Pancreas (tissue), 10 donors: ENCODE data around the gene AMN. TPM values are rescaled to one million over a fixed set of nuclear protein-coding genes. Genes with fewer than 3 reads are reported as not detected.

Source experiments
- ATAC-seq, 4 donors: fragments of 200-7000 bp; cut with Tn5 transposase; one replicate each; pipeline versions ENCODE4 v1.8.0 to v1.9.1; 2020; ENCODE audit warnings: mild to moderate bottlenecking in 4 of 4, moderate library complexity in 4 of 4
- DNase-seq, 6 donors: peaks; one replicate each; pipeline ENCODE4 v3.0.0-alpha.2; 2020
- FAIRE-seq: peaks from 2 replicates; lab custom pipeline; 2012; peaks lifted over from hg19 to GRCh38; lab: Jason Lieb, UNC
- H3K27ac ChIP-seq, 4 donors: fragments of 200-600 bp; sonication (generic); 1 replicate in 3 of 4; 2 replicates in 1 of 4; pipeline versions ENCODE4 v1.5.0 to v1.8.0; 2020
- H3K27me3 ChIP-seq, 4 donors: fragments of 200-600 bp; one replicate each; pipeline ENCODE4 v1.8.0; 2021
- H3K36me3 ChIP-seq, 3 donors: fragments of 200-600 bp; sonication (generic) in 1 of 3; one replicate each; pipeline versions ENCODE4 v1.5.0 to v1.8.0; 2020 to 2021
- H3K4me1 ChIP-seq, 3 donors: fragments of 200-600 bp; one replicate each; pipeline ENCODE4 v1.8.0; 2021
- H3K4me3 ChIP-seq, 4 donors: fragments of 200-600 bp; sonication (generic) in 2 of 4; one replicate each; pipeline versions ENCODE4 v1.5.0 to v1.8.0; 2020 to 2021
- H3K9me3 ChIP-seq, 4 donors: fragments of 200-600 bp; one replicate each; pipeline ENCODE4 v1.8.0; 2021
- WGBS, 2 donors: extraction: QIAGEN DNeasy Blood & Tissue Kit; methylation state at CpG; one replicate each; pipeline ENCODE4 v1.1.7; 2013; 5-methylcytosine and 5-hydroxymethylcytosine counted together
- intact Hi-C, 3 donors: fragments of 100-400 bp; cut with DNase I; formaldehyde crosslinking; loops; one replicate each; pipeline versions ENCODE4 v1.11.1 to v1.14.2; 2022
- polyA plus RNA-seq, 2 donors: library from polyadenylated mRNA; stranded (reverse); fragments of 200-250 nt; gene quantifications; one replicate each; pipeline ENCODE4 v1.2.3, GENCODE V29; 2013
- total RNA-seq, 6 donors: library from RNA; stranded (reverse); fragmentation: NEBNext Ultra II Directional in 4 of 6; extraction: Animal tissue kit (Norgen Biotek cat#: 25700) in 4 of 6; gene quantifications; one replicate each; pipeline versions ENCODE4 v1.2.1 to v1.2.4, GENCODE V29; 2021 to 2023
- TF ChIP-seq, protein P1 (sequence below), 4 donors: fragments of 200-600 bp; sonication (generic) in 3 of 4; IDR thresholded peaks; one replicate each; pipeline versions ENCODE4 v1.5.0 to v1.8.0; 2021; ENCODE audit warnings: antibody characterized with exemption in 4 of 4
- donor health status: healthy with polysubstance abuse.
- donor health status: DM: no; HTN: no; CAD: no; lungs with moderate emphysema.
- donor health status: DM: no; HTN: no; CAD: no.
- donor health status: control.
- donor health status: control.
- donor health status: Bipolar disorder and iron deficiency.
- donor health status: DM: yes; HTN: yes; CAD: no.
- donor health status: DM: no; HTN: no; CAD: no.
- donor health status: DM: no; HTN: no; CAD: no.
- donor health status: DM: yes; HTN: yes; CAD: no.

AMN gene
- total and polyA plus RNA-seq, 8 donors: 1.0 to 4.3 (median 1.5) TPM

DNA sequence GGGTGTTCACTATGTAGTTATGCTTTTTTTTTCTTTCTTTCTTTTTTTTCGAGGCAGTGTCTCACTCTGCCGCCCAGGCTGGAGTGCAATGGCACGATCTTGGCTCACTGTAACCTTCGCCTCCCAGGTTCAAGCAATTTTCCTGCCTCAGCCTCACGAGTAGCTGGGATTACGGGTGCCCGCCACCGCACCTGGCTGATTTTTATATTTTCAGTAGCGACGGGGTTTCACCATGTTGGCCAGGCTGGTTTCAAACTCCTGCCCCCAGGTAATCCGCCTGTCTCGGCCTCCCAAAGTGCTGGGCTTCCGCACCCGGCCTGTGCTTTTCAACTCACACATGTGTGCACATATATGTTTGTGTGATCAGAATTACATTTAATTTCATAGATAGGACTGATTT, 38.9 kb upstream of the AMN start:
- H3K4me1 ChIP-seq: no peaks in the 10 kb centered on the region
- H3K27me3 ChIP-seq: no peaks in the 10 kb centered on the region
- TF ChIP-seq, protein P1, sequence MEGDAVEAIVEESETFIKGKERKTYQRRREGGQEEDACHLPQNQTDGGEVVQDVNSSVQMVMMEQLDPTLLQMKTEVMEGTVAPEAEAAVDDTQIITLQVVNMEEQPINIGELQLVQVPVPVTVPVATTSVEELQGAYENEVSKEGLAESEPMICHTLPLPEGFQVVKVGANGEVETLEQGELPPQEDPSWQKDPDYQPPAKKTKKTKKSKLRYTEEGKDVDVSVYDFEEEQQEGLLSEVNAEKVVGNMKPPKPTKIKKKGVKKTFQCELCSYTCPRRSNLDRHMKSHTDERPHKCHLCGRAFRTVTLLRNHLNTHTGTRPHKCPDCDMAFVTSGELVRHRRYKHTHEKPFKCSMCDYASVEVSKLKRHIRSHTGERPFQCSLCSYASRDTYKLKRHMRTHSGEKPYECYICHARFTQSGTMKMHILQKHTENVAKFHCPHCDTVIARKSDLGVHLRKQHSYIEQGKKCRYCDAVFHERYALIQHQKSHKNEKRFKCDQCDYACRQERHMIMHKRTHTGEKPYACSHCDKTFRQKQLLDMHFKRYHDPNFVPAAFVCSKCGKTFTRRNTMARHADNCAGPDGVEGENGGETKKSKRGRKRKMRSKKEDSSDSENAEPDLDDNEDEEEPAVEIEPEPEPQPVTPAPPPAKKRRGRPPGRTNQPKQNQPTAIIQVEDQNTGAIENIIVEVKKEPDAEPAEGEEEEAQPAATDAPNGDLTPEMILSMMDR (IDR thresholded peaks at IDR 0.05): no peak
- ATAC-seq: no peak
- H3K9me3 ChIP-seq: no peaks in the 10 kb centered on the region
- no peak overlapping the region for H3K27ac ChIP-seq
- intact Hi-C loops: no loop called here
- no peak for DNase-seq
- no peak overlapping the region for H3K4me3 ChIP-seq
- WGBS, 2 donors: 93 to 96% methylated on average over 14 of the region's 14 CpGs
- no peaks in the 10 kb centered on the region for H3K36me3 ChIP-seq
- FAIRE-seq: no peak

DNA sequence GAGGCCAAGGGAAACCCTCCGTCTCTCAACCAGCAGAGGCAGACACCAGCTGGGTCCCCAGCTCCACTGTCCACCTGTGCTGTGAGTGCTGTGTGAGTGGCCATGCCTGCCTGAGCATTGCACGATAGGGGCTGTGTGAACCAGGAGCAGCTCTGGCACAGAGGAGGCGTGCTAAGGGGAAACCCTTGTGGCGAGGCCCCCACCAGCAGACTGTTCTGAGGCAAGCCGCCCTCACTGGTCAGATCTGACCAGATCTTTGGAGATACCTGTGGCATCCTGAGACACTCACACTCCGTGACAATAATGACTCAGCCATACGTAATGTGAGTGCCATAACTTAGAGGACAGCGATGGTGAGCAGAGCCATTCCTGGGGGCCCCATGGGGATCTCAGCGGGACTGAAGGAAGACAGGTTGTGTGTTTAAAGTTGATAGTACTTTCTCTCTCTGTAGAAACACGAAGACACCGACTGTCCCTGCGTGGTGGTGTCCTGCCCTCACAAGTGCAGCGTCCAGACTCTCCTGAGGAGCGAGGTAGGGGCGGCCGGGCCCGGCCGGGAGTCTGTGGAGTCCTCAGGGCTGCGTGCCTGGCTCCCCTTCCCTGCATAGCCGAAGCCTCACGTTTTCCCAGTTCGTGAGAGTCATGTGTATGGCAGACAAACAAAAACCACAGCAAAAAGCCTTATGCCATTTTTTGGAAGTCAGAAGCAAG, 36.6 kb upstream of the AMN start:
- no peaks in the 10 kb centered on the region for H3K27me3 ChIP-seq
- H3K9me3 ChIP-seq: no peaks in the 10 kb centered on the region
- FAIRE-seq (no peak), DNase-seq (no peak), ATAC-seq (no peak)
- H3K36me3 ChIP-seq: no peaks in the 10 kb centered on the region
- no peak overlapping the region for H3K4me3 ChIP-seq
- H3K27ac ChIP-seq: no peak overlapping the region
- intact Hi-C loops: no loop called here
- WGBS, 2 donors: 94 to 97% methylated on average over 22 of the region's 22 CpGs
- H3K4me1 ChIP-seq: no peaks in the 10 kb centered on the region
- TF ChIP-seq, protein P1 (IDR thresholded peaks at IDR 0.05): no peak

DNA sequence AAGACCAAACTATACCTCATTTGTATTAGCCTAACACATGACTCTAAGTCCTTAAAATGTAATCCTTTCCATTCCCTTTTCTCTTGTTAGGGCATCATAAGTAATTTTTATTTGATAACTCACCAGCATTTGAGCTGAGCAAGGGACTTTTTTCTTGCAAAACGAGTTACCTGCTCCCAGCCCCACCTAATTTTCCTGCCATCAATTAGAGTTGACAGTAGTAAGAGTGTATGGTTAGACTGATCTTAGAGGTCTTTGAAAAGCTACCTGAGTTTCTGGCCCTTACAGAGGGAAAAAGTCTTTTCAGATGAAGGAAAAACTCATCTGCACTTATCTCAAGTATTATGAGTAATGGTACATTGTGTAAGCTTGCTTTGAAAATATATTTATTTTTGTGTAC, 33.7 kb upstream of the AMN start:
- no peak for ATAC-seq
- TF ChIP-seq, protein P1 (IDR thresholded peaks at IDR 0.05): no peak
- H3K9me3 ChIP-seq: no peaks in the 10 kb centered on the region
- H3K36me3 ChIP-seq: no peaks in the 10 kb centered on the region
- no peak for FAIRE-seq
- H3K27ac ChIP-seq: no peak overlapping the region
- H3K4me3 ChIP-seq: no peak overlapping the region
- DNase-seq: no peak
- 38 to 47% methylated on average over 1 of the region's 1 CpG for WGBS, 2 donors
- H3K4me1 ChIP-seq: no peaks in the 10 kb centered on the region
- intact Hi-C loops: no loop called here
- H3K27me3 ChIP-seq: no peaks in the 10 kb centered on the region

DNA sequence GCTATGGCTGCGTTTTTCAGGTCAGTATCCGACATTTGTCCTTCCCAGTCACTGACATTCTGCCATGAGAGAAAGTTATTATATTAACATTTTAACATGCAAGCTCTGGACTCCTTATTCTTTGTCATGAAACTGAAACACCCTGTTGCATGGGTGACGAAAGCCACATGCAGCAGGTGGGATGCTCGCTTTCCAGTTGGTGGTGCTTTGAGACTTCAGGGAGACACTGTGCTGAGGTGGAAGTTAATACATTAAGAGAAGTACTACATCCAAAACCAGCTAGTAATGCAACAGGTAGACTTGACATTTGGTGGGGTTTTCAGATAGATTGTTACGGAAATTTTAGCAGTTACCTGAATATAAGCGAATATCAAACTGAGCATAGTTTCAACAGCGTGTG, 32.8 kb upstream of the AMN start:
- Histone ChIP-seq H3K27me3 (no peaks in the 10 kb centered on the region), H3K4me1 (no peaks in the 10 kb centered on the region), H3K27ac (no peak overlapping the region), H3K4me3 (no peak overlapping the region), H3K36me3 (no peaks in the 10 kb centered on the region), H3K9me3 (no peaks in the 10 kb centered on the region)
- intact Hi-C loops: no loop called here
- DNase-seq: no peak
- ATAC-seq: no peak
- TF ChIP-seq, protein P1 (IDR thresholded peaks at IDR 0.05): no peak
- FAIRE-seq: no peak
- 96 to 99% methylated on average over 7 of the region's 7 CpGs for WGBS, 2 donors

DNA sequence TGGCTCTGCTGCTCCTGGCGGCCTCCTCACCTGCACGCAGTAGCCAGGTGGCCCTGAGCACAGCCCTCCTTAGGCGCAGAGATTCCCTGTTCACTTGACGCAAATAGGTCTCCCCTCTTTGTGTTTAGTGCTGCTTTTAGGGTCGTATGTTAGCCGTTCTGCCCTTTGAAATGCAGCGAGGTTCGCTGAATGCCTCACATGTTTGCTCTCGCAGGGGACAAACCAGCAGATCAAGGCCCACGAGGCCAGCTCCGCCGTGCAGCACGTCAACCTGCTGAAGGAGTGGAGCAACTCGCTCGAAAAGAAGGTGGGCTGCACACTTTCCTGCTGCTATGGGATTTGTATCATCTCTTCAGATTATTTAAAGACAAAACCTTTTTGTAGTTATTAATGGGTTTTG, 31.4 kb upstream of the AMN start:
- H3K9me3 ChIP-seq: no peaks in the 10 kb centered on the region
- H3K36me3 ChIP-seq: no peaks in the 10 kb centered on the region
- DNase-seq: no peak
- H3K4me3 ChIP-seq: no peak overlapping the region
- FAIRE-seq: no peak
- no peaks in the 10 kb centered on the region for H3K27me3 ChIP-seq
- TF ChIP-seq, protein P1 (IDR thresholded peaks at IDR 0.05): no peak
- WGBS, 2 donors: 88 to 89% methylated on average over 15 of the region's 15 CpGs
- no peak for ATAC-seq
- intact Hi-C loops: no loop called here
- no peaks in the 10 kb centered on the region for H3K4me1 ChIP-seq
- no peak overlapping the region for H3K27ac ChIP-seq
